SK-N-SH (cell line): ENCODE measurements around the gene VPS11. TPM values are rescaled to one million over a fixed set of nuclear protein-coding genes. Genes with fewer than 3 reads are reported as not detected.

Experiments
- CTCF ChIA-PET: fragments of 300-600, 350-600 bp; formaldehyde crosslinking; extraction: SDS; loops from one replicate; lab custom pipeline; 2021; lab: Yijun Ruan, JAX
- POLR2A ChIA-PET: fragments of 350-600 bp; sonication (Branson Sonifier 250); formaldehyde crosslinking; extraction: SDS; loops from one replicate; lab custom pipeline; 2020; ENCODE audit warnings: antibody characterized with exemption, inconsistent platforms; lab: Yijun Ruan, JAX
- DNase-seq: peaks from one replicate; pipeline ENCODE4 v3.0.0; 2012
- H2AFZ ChIP-seq: fragments of 200-600 bp; sonication (generic); 2 replicates; pipeline ENCODE4 v1.8.1; 2016; ENCODE audit warnings: antibody characterized with exemption, mild to moderate bottlenecking, low read depth
- H3F3A ChIP-seq: fragments of 200-600 bp; sonication (generic); replicated peaks from 2 replicates; pipeline ENCODE3; 2016; ENCODE audit warnings: antibody characterized with exemption, mild to moderate bottlenecking; ENCODE audit not compliant: insufficient read depth
- H3K27ac ChIP-seq, 2 experiments: fragments of 200-500 bp in 1 of 2; fragments of 200-600 bp in 1 of 2; sonication (Bioruptor generic) in 1 of 2; sonication (generic), shearing (Covaris generic) in 1 of 2; 2 replicates each; pipeline versions ENCODE4 v1.5.1 to v1.6.1; 2014 to 2016; ENCODE audit warnings: low read depth in 2 of 2, inconsistent platforms in 1 of 2, low read length in 1 of 2, mild to moderate bottlenecking in 1 of 2, mixed read lengths in 1 of 2
- H3K27me3 ChIP-seq: fragments of 200-600 bp; sonication (generic), shearing (Covaris generic); 2 replicates; pipeline ENCODE4 v1.6.1; 2016; ENCODE audit warnings: mixed run types; ENCODE audit not compliant: insufficient read depth
- H3K36me3 ChIP-seq, 2 experiments: fragments of 200-500 bp in 1 of 2; fragments of 200-600 bp in 1 of 2; sonication (Bioruptor generic) in 1 of 2; sonication (generic) in 1 of 2; replicated peaks in 1 of 2; 2 replicates each; pipeline versions ENCODE3 to v1.5.1; 2014 to 2016; ENCODE audit warnings: low read length in 1 of 2, mild to moderate bottlenecking in 1 of 2; ENCODE audit not compliant: insufficient read depth in 2 of 2, control insufficient read depth in 1 of 2
- H3K4me1 ChIP-seq, 2 experiments: fragments of 200-500 bp in 1 of 2; fragments of 200-600 bp in 1 of 2; sonication (Bioruptor generic) in 1 of 2; sonication (generic), shearing (Covaris generic) in 1 of 2; 2 replicates each; pipeline versions ENCODE4 v1.5.1 to v1.6.1; 2014 to 2016; ENCODE audit warnings: low read depth in 1 of 2, low read length in 1 of 2, mixed run types in 1 of 2; ENCODE audit not compliant: insufficient read depth in 2 of 2, control insufficient read depth in 1 of 2
- H3K4me2 ChIP-seq: fragments of 200-600 bp; sonication (generic), shearing (Covaris generic); 2 replicates; pipeline ENCODE4 v1.6.1; 2017; ENCODE audit warnings: mixed run types
- H3K4me3 ChIP-seq, 2 experiments: fragments of 200-500 bp in 1 of 2; fragments of 200-600 bp in 1 of 2; sonication (Bioruptor generic) in 1 of 2; sonication (generic), shearing (Covaris generic) in 1 of 2; 2 replicates each; pipeline versions ENCODE4 v1.5.1 to v1.8.1; 2014 to 2016; ENCODE audit warnings: low read depth in 2 of 2, inconsistent platforms in 1 of 2, low read length in 1 of 2, mild to moderate bottlenecking in 1 of 2, mixed read lengths in 1 of 2, moderate library complexity in 1 of 2
- H3K79me2 ChIP-seq: fragments of 200-600 bp; sonication (generic); 2 replicates; pipeline ENCODE4 v1.8.1; 2017; ENCODE audit warnings: mild to moderate bottlenecking; ENCODE audit not compliant: insufficient read depth
- H3K9ac ChIP-seq: fragments of 200-600 bp; sonication (generic); 2 replicates; pipeline ENCODE4 v1.6.1; 2017; ENCODE audit warnings: mixed run types
- H3K9me2 ChIP-seq: fragments of 200-600 bp; sonication (generic); 2 replicates; pipeline ENCODE4 v1.6.1; 2017; ENCODE audit warnings: mixed run types
- H3K9me3 ChIP-seq: fragments of 200-600 bp; sonication (generic); 2 replicates; pipeline ENCODE4 v1.6.1; 2017; ENCODE audit warnings: mixed run types, mild to moderate bottlenecking, moderate library complexity
- H4K20me1 ChIP-seq: fragments of 200-600 bp; sonication (generic); 2 replicates; pipeline ENCODE4 v1.6.1; 2017; ENCODE audit warnings: mild to moderate bottlenecking, mixed run types; ENCODE audit not compliant: insufficient read depth
- CHD2 ChIP-seq: fragments of 150-350 bp; IDR thresholded peaks from 2 replicates; pipeline ENCODE4 v1.6.1; 2018; ENCODE audit warnings: low read length; ENCODE audit not compliant: partially characterized antibody
- ELF1 ChIP-seq: IDR thresholded peaks from 2 replicates; pipeline ENCODE4 v1.4.0; 2012
- FOSL2 ChIP-seq: IDR thresholded peaks from 2 replicates; pipeline ENCODE4 v1.4.0; 2012; ENCODE audit warnings: low read depth, mild to moderate bottlenecking, moderate library complexity, borderline replicate concordance
- FOXM1 ChIP-seq: IDR thresholded peaks from 2 replicates; pipeline ENCODE4 v1.4.0; 2012; ENCODE audit warnings: low read depth, mild to moderate bottlenecking
- GATA2 ChIP-seq: sonication (generic); formaldehyde crosslinking; IDR thresholded peaks from 2 replicates; pipeline ENCODE4 v1.5.0; 2020; ENCODE audit warnings: mild to moderate bottlenecking, missing genetic modification reagents
- POLR2AphosphoS5 ChIP-seq: IDR thresholded peaks from 2 replicates; pipeline ENCODE4 v1.6.1; 2012; ENCODE audit warnings: low read depth, low read length
- RFX5 ChIP-seq: IDR thresholded peaks from 2 replicates; pipeline ENCODE4 v1.6.1; 2012; ENCODE audit warnings: mild to moderate bottlenecking, improper control_type of control experiment, low read length
- SMC3 ChIP-seq: IDR thresholded peaks from 2 replicates; pipeline ENCODE4 v1.6.1; 2012; ENCODE audit warnings: low read depth, low read length, improper control_type of control experiment
- TAF1 ChIP-seq: IDR thresholded peaks from 2 replicates; pipeline ENCODE4 v1.6.1; 2012; ENCODE audit warnings: low read depth, mild to moderate bottlenecking, low read length, moderate library complexity, borderline replicate concordance
- YY1 ChIP-seq: IDR thresholded peaks from 2 replicates; pipeline ENCODE4 v1.4.0; 2012; ENCODE audit warnings: low read depth, mild to moderate bottlenecking
- WGBS: methylation state at CpG from one replicate; pipeline ENCODE4 v1.1.6; 2017; ENCODE audit warnings: low lambda C conversion rate; 5-methylcytosine and 5-hydroxymethylcytosine counted together
- polyA plus RNA-seq, 3 experiments: library from polyadenylated mRNA; depleted of rRNA; stranded (reverse); fragments of >200 nt; gene quantifications; 2 replicates each; pipeline ENCODE4 v1.2.3, GENCODE V29; 2012
- TF ChIP-seq, protein P1 (sequence below): fragments of 200-600 bp; sonication (generic); IDR thresholded peaks from 2 replicates; pipeline ENCODE4 v1.6.1; 2017; ENCODE audit warnings: antibody characterized with exemption, mild to moderate bottlenecking, moderate library complexity
- TF ChIP-seq, protein P2 (sequence below): IDR thresholded peaks from 2 replicates; pipeline ENCODE4 v1.4.0; 2012; ENCODE audit warnings: low read depth, borderline replicate concordance
- TF ChIP-seq, protein P3 (sequence below): IDR thresholded peaks from 2 replicates; pipeline ENCODE4; 2012
- TF ChIP-seq, protein P4 (sequence below): fragments of 150-350 bp; IDR thresholded peaks from 2 replicates; pipeline ENCODE4 v1.6.1; 2016; ENCODE audit warnings: mild to moderate bottlenecking, low read depth, low read length
- TF ChIP-seq, protein P5 (sequence below): IDR thresholded peaks from 2 replicates; pipeline ENCODE4 v1.6.1; 2012; ENCODE audit warnings: mild to moderate bottlenecking, low read depth, low read length, moderate library complexity

VPS11 gene
- polyA plus RNA-seq, 1 of the 3 experiments (the other 2 are of a cell fraction) = 14.8 TPM

DNA sequence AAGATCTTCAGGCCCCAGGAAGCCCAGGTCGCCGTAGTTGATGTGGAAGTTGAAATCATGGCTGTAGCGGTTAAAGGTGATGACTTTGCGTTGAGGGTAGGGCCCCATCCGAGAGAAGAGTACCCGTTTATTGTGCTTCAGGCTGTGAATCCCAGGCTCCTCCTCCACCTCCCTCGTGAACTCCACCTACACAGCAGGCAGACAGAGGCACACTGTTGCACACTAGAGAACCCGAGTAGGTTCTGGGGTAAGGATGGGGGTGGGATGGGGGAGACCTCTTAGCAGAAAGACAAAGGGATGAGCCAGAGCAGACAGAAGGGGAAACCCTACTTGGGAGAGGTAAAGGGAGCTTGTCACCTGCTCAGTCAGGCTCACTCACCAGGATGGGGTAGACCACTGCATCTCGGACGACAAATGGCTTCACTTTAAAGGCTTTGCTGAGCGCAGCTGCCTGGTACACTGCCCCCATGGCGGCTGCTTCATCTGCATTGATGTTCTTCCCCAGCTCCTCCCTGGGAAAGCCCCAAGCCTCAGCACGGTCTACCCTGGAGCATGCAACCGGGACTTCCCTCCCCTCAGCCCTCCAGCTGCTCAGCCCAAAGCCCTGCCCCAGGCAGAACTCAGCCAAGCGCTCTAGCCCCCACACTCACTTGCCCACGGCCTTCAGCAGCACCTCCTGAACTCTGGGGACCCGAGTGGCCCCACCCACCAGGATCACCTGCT lies 16.0 kb upstream of the VPS11 start:
- Histone ChIP-seq H2AFZ (no peak overlapping the region), H3K27me3 (no peaks in the 10 kb centered on the region), H3K4me2 (no peak overlapping the region), H3K27ac (no peak overlapping the region), H3K9me3 (no peaks in the 10 kb centered on the region), H3K4me1 (peaks cover 8 to 14% of the 10 kb centered on the region in 2 experiments; a peak in 1 of 4 replicates), H4K20me1 (no peaks in the 10 kb centered on the region), H3K4me3 (no peak overlapping the region), H3F3A (no peaks in the 10 kb centered on the region), H3K36me3 (peaks cover 41 to 78% of the 10 kb centered on the region in 2 experiments), H3K79me2 (peaks cover 25% of the 10 kb centered on the region), H3K9me2 (no peaks in the 10 kb centered on the region), H3K9ac (no peak overlapping the region)
- no peak for DNase-seq
- ChIA-PET POLR2A (interaction anchor here (1.2 kb wide), 1 partner anchor 9 kb away, joined by 4 read pairs; no protein-coding TSS in a partner anchor), CTCF (interaction anchor here (1.4 kb wide), 1 partner anchor 22 kb away, joined by 5 read pairs; no protein-coding TSS in a partner anchor)
- 97% methylated on average over 10 of the region's 17 CpGs for WGBS
- TF ChIP-seq YY1 (no peak), FOXM1 (no peak), TAF1 (no peak), POLR2AphosphoS5 (no peak)
- TF ChIP-seq, protein P1, sequence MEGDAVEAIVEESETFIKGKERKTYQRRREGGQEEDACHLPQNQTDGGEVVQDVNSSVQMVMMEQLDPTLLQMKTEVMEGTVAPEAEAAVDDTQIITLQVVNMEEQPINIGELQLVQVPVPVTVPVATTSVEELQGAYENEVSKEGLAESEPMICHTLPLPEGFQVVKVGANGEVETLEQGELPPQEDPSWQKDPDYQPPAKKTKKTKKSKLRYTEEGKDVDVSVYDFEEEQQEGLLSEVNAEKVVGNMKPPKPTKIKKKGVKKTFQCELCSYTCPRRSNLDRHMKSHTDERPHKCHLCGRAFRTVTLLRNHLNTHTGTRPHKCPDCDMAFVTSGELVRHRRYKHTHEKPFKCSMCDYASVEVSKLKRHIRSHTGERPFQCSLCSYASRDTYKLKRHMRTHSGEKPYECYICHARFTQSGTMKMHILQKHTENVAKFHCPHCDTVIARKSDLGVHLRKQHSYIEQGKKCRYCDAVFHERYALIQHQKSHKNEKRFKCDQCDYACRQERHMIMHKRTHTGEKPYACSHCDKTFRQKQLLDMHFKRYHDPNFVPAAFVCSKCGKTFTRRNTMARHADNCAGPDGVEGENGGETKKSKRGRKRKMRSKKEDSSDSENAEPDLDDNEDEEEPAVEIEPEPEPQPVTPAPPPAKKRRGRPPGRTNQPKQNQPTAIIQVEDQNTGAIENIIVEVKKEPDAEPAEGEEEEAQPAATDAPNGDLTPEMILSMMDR = no peak
- TF ChIP-seq, protein P2, sequence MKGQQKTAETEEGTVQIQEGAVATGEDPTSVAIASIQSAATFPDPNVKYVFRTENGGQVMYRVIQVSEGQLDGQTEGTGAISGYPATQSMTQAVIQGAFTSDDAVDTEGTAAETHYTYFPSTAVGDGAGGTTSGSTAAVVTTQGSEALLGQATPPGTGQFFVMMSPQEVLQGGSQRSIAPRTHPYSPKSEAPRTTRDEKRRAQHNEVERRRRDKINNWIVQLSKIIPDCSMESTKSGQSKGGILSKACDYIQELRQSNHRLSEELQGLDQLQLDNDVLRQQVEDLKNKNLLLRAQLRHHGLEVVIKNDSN = no peak

DNA sequence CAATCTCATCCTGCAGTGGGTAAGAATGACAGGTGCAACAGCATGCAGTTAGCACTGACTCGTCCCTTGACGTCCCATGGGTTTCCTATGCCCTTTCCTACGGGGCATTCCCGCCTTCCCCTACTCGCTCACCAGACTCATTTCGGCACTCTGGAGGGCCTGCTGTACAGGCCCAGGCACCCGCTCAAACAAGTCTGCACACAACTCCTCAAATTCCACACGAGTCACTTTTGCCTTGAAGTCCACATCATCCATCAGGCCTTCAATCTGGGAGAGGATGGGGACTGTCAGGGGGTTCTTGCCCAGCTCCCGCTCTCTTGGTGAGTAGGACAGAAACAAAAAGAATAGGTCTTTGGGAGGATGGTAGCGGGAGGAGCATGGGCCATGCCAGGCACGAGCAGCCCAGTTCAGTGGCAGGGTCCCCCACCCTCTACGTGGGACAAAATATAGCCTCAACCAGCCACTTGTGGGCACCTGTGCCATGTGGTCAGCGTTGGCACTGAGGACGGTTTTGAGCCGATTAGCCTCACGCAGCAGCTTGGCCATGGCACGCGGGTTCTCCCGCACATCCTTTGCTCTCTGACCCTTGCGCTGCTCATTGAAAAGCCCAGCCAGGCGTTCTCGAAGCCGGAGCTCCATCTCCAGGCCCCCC lies 15.3 kb upstream of the VPS11 start:
- no peaks in the 10 kb centered on the region for H3F3A ChIP-seq
- H3K27ac ChIP-seq = no peak overlapping the region
- no peaks in the 10 kb centered on the region for H3K9me3 ChIP-seq
- H3K27me3 ChIP-seq = no peaks in the 10 kb centered on the region
- no peak overlapping the region for H3K4me3 ChIP-seq
- no peak for DNase-seq
- H4K20me1 ChIP-seq = no peaks in the 10 kb centered on the region
- no peak overlapping the region for H3K9ac ChIP-seq
- H3K4me1 ChIP-seq = peaks cover 8 to 14% of the 10 kb centered on the region in 2 experiments; a peak in 1 of 4 replicates
- WGBS = 97% methylated on average over 20 of the region's 23 CpGs
- no peak overlapping the region for H3K4me2 ChIP-seq
- H3K36me3 ChIP-seq = peaks cover 39 to 75% of the 10 kb centered on the region in 2 experiments
- CTCF ChIA-PET = interaction anchor here (1.4 kb wide), 1 partner anchor 22 kb away, joined by 5 read pairs; no protein-coding TSS in a partner anchor
- POLR2A ChIA-PET = interaction anchor here (1.2 kb wide), 1 partner anchor 10 kb away, joined by 4 read pairs; no protein-coding TSS in a partner anchor
- H2AFZ ChIP-seq = no peak overlapping the region
- peaks cover 27% of the 10 kb centered on the region for H3K79me2 ChIP-seq
- no peaks in the 10 kb centered on the region for H3K9me2 ChIP-seq
- TF ChIP-seq SMC3 (no peak), POLR2AphosphoS5 (no peak), RFX5 (no peak), GATA2 (CRISPR knock-in tag) (no peak), ELF1 (no peak), FOSL2 (no peak), CHD2 (no peak)
- TF ChIP-seq, protein P3, sequence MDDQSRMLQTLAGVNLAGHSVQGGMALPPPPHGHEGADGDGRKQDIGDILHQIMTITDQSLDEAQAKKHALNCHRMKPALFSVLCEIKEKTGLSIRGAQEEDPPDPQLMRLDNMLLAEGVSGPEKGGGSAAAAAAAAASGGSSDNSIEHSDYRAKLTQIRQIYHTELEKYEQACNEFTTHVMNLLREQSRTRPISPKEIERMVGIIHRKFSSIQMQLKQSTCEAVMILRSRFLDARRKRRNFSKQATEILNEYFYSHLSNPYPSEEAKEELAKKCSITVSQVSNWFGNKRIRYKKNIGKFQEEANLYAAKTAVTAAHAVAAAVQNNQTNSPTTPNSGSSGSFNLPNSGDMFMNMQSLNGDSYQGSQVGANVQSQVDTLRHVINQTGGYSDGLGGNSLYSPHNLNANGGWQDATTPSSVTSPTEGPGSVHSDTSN = no peak
- TF ChIP-seq, protein P4, sequence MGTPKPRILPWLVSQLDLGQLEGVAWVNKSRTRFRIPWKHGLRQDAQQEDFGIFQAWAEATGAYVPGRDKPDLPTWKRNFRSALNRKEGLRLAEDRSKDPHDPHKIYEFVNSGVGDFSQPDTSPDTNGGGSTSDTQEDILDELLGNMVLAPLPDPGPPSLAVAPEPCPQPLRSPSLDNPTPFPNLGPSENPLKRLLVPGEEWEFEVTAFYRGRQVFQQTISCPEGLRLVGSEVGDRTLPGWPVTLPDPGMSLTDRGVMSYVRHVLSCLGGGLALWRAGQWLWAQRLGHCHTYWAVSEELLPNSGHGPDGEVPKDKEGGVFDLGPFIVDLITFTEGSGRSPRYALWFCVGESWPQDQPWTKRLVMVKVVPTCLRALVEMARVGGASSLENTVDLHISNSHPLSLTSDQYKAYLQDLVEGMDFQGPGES = no peak
- TF ChIP-seq, protein P2 = no peak
- TF ChIP-seq, protein P5, sequence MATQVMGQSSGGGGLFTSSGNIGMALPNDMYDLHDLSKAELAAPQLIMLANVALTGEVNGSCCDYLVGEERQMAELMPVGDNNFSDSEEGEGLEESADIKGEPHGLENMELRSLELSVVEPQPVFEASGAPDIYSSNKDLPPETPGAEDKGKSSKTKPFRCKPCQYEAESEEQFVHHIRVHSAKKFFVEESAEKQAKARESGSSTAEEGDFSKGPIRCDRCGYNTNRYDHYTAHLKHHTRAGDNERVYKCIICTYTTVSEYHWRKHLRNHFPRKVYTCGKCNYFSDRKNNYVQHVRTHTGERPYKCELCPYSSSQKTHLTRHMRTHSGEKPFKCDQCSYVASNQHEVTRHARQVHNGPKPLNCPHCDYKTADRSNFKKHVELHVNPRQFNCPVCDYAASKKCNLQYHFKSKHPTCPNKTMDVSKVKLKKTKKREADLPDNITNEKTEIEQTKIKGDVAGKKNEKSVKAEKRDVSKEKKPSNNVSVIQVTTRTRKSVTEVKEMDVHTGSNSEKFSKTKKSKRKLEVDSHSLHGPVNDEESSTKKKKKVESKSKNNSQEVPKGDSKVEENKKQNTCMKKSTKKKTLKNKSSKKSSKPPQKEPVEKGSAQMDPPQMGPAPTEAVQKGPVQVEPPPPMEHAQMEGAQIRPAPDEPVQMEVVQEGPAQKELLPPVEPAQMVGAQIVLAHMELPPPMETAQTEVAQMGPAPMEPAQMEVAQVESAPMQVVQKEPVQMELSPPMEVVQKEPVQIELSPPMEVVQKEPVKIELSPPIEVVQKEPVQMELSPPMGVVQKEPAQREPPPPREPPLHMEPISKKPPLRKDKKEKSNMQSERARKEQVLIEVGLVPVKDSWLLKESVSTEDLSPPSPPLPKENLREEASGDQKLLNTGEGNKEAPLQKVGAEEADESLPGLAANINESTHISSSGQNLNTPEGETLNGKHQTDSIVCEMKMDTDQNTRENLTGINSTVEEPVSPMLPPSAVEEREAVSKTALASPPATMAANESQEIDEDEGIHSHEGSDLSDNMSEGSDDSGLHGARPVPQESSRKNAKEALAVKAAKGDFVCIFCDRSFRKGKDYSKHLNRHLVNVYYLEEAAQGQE = no peak
